ENCODE measurements around the gene SMPX. TPM values are rescaled to one million over a fixed set of nuclear protein-coding genes. Genes with fewer than 3 reads are reported as not detected.

SMPX gene
- total and polyA plus RNA-seq, 4 donors: 0.09 to 0.10 TPM; not detected in 2

- TF ChIP-seq CTCF (IDR thresholded peaks at IDR 0.05; ENCODE audit: low read depth, low read length, missing input control) (no peak), NR2F2 (IDR thresholded peaks at IDR 0.05) (no peak), FOXA2 (IDR thresholded peaks at IDR 0.05) (no peak)
- TF ChIP-seq, protein P1, sequence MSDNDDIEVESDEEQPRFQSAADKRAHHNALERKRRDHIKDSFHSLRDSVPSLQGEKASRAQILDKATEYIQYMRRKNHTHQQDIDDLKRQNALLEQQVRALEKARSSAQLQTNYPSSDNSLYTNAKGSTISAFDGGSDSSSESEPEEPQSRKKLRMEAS (IDR thresholded peaks at IDR 0.05): no peak
Observed at GRCh38 chrX:21711848-21712197, 46.1 kb downstream of the SMPX start (continued).

- no peak for DNase-seq (ENCODE audit: low spot score)
- WGBS: 85% methylated on average over 7 of the region's 7 CpGs
- no peaks in the 10 kb centered on the region for H3K36me3 ChIP-seq (ENCODE audit: control insufficient read depth in 4 of 4, insufficient read depth in 3 of 4, low read depth in 1 of 4, low read length in 3 of 4)
- no peak overlapping the region for H3K4me3 ChIP-seq (ENCODE audit: low read depth in 1 of 3, low read length in 3 of 3)
- no peaks in the 10 kb centered on the region for H3K4me1 ChIP-seq (ENCODE audit: control insufficient read depth in 4 of 4, insufficient read depth in 4 of 4, low read length in 3 of 4)
- TF ChIP-seq CTCF (IDR thresholded peaks at IDR 0.05; ENCODE audit: low read depth, low read length, missing input control) (no peak), SP1 (IDR thresholded peaks at IDR 0.05) (no peak), FOXA2 (IDR thresholded peaks at IDR 0.05) (no peak), HNF4G (IDR thresholded peaks at IDR 0.05) (no peak), RAD21 (IDR thresholded peaks at IDR 0.05) (no peak), GABPA (IDR thresholded peaks at IDR 0.05 in 1 of 2, conservative IDR thresholded peaks at IDR 0.05 in 1 of 2) (no peak), REST (IDR thresholded peaks at IDR 0.05) (no peak), ATF3 (IDR thresholded peaks at IDR 0.05) (no peak), EGR1 (IDR thresholded peaks at IDR 0.05; ENCODE audit: low read depth in 2 of 2) (no peak), NR2F2 (IDR thresholded peaks at IDR 0.05) (no peak), FOXA1 (IDR thresholded peaks at IDR 0.05) (no peak), RXRA (IDR thresholded peaks at IDR 0.05) (no peak)
- TF ChIP-seq, protein P2, sequence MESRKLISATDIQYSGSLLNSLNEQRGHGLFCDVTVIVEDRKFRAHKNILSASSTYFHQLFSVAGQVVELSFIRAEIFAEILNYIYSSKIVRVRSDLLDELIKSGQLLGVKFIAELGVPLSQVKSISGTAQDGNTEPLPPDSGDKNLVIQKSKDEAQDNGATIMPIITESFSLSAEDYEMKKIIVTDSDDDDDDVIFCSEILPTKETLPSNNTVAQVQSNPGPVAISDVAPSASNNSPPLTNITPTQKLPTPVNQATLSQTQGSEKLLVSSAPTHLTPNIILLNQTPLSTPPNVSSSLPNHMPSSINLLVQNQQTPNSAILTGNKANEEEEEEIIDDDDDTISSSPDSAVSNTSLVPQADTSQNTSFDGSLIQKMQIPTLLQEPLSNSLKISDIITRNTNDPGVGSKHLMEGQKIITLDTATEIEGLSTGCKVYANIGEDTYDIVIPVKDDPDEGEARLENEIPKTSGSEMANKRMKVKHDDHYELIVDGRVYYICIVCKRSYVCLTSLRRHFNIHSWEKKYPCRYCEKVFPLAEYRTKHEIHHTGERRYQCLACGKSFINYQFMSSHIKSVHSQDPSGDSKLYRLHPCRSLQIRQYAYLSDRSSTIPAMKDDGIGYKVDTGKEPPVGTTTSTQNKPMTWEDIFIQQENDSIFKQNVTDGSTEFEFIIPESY (IDR thresholded peaks at IDR 0.05): no peak
- H3K27ac ChIP-seq (ENCODE audit: low read depth in 1 of 2, low read length in 2 of 2): no peak overlapping the region
- H3K9ac ChIP-seq (ENCODE audit: low read depth in 1 of 2, low read length in 2 of 2): no peak overlapping the region
- no peaks in the 10 kb centered on the region for H3K27me3 ChIP-seq (ENCODE audit: control insufficient read depth in 4 of 4, insufficient read depth in 4 of 4, low read length in 3 of 4)
- H3K9me3 ChIP-seq (ENCODE audit: control insufficient read depth in 4 of 4, low read length in 3 of 4): peaks cover 0 to 2% (median 0%) of the 10 kb centered on the region in 4 donors
Observed at GRCh38 chrX:21711129-21711847, 46.6 kb downstream of the SMPX start.

All from liver (tissue), 9 donors.